ENCODE results near the gene CEP83.
"Not testable (repeated sequence)": the region's sequence is repeated elsewhere in the genome, so short reads cannot be mapped to it uniquely, and the experiment has no call there.

GRCh38 chr12:94316600-94316999 is 143.1 kb downstream of the CEP83 start:
- not testable (repeated sequence) for TF ChIP-seq YY1 (IDR thresholded peaks at IDR 0.05; ENCODE audit: insufficient read depth, insufficient read length); ZNF274 (IDR thresholded peaks at IDR 0.05; ENCODE audit: low read depth, low read length); SUZ12 (IDR thresholded peaks at IDR 0.05; ENCODE audit: extremely low read depth, insufficient read depth, insufficient read length)
